NK-92 (cell line): ENCODE data around the gene MAP3K1.

ENCODE experiments used
- DNase-seq: peaks from one replicate; lab custom pipeline; 2025; ENCODE audit not compliant: unreplicated experiment; lab: John Stamatoyannopoulos, UW

Gene MAP3K1

GRCh38 chr5:56845277-56845676 is 29.9 kb downstream of the MAP3K1 start:
- DNase-seq: no peak

GRCh38 chr5:56845904-56846480 is 30.6 kb downstream of the MAP3K1 start:
- DNase-seq: no peak

GRCh38 chr5:56848206-56848605 is 32.9 kb downstream of the MAP3K1 start:
- DNase-seq: no peak

- DNase-seq: no peak
Measured at GRCh38 chr5:56849671-56850070, 34.3 kb downstream of the MAP3K1 start.

- no peak for DNase-seq
Measured at GRCh38 chr5:56850423-56850822, 35.1 kb downstream of the MAP3K1 start.

- DNase-seq: no peak
Measured at GRCh38 chr5:56851258-56851941, 36.1 kb downstream of the MAP3K1 start.

- DNase-seq: no peak
Measured at GRCh38 chr5:56852228-56853000, 37.1 kb downstream of the MAP3K1 start.

GRCh38 chr5:56853698-56854097 is 38.3 kb downstream of the MAP3K1 start:
- no peak for DNase-seq

GRCh38 chr5:56854920-56855319 is 39.6 kb downstream of the MAP3K1 start:
- DNase-seq: no peak

- DNase-seq: no peak
Measured at GRCh38 chr5:56856541-56857178, 41.3 kb downstream of the MAP3K1 start.

GRCh38 chr5:56858777-56859442 is 43.6 kb downstream of the MAP3K1 start:
- DNase-seq: no peak

GRCh38 chr5:56861893-56862485 is 46.6 kb downstream of the MAP3K1 start:
- DNase-seq: no peak

- no peak for DNase-seq
Measured at GRCh38 chr5:56862909-56863308, 47.6 kb downstream of the MAP3K1 start.

GRCh38 chr5:56871777-56872176 is 56.4 kb downstream of the MAP3K1 start:
- DNase-seq: no peak

GRCh38 chr5:56873056-56873455 is 57.7 kb downstream of the MAP3K1 start:
- no peak for DNase-seq

GRCh38 chr5:56876327-56876726 is 61.0 kb downstream of the MAP3K1 start:
- no peak for DNase-seq

- DNase-seq: no peak
Measured at GRCh38 chr5:56881571-56881970, 66.2 kb downstream of the MAP3K1 start.

- DNase-seq: no peak
Measured at GRCh38 chr5:56893251-56893951, 78.1 kb downstream of the MAP3K1 start.

- DNase-seq: no peak
Measured at GRCh38 chr5:56896763-56897162, 81.4 kb downstream of the MAP3K1 start.

GRCh38 chr5:56898213-56898612 is 82.9 kb downstream of the MAP3K1 start:
- no peak for DNase-seq
